Measurements from ENCODE around the gene SPECC1. TPM values are rescaled to one million over a fixed set of nuclear protein-coding genes. Genes with fewer than 3 reads are reported as not detected.

The SPECC1 gene
- total RNA-seq, 4 donors from 2014 or later, result 22.5 to 36.3 (median 33.2) TPM

- no peak overlapping the region for H3K4me3 ChIP-seq
- TF ChIP-seq EP300 (IDR thresholded peaks at IDR 0.05), result no peak
- no peak for TF ChIP-seq POLR2A (IDR thresholded peaks at IDR 0.05)
- TF ChIP-seq, protein P1, sequence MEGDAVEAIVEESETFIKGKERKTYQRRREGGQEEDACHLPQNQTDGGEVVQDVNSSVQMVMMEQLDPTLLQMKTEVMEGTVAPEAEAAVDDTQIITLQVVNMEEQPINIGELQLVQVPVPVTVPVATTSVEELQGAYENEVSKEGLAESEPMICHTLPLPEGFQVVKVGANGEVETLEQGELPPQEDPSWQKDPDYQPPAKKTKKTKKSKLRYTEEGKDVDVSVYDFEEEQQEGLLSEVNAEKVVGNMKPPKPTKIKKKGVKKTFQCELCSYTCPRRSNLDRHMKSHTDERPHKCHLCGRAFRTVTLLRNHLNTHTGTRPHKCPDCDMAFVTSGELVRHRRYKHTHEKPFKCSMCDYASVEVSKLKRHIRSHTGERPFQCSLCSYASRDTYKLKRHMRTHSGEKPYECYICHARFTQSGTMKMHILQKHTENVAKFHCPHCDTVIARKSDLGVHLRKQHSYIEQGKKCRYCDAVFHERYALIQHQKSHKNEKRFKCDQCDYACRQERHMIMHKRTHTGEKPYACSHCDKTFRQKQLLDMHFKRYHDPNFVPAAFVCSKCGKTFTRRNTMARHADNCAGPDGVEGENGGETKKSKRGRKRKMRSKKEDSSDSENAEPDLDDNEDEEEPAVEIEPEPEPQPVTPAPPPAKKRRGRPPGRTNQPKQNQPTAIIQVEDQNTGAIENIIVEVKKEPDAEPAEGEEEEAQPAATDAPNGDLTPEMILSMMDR (IDR thresholded peaks at IDR 0.05), result no peak
- TF ChIP-seq POLR2AphosphoS5 (IDR thresholded peaks at IDR 0.05), result no peak
- H3K36me3 ChIP-seq, result peaks cover 0 to 26% of the 10 kb centered on the region in 2 donors
- H3K4me1 ChIP-seq, result no peaks in the 10 kb centered on the region
- H3K27ac ChIP-seq, result no peak overlapping the region
- no peak for ATAC-seq
- 78 to 83% methylated on average over 5 of the region's 5 CpGs for WGBS, 2 donors (ENCODE audit: low coverage in 1 of 2)
- H3K9me3 ChIP-seq, result peaks cover 0 to 24% (median 0%) of the 10 kb centered on the region in 3 donors
- H3K27me3 ChIP-seq, result no peaks in the 10 kb centered on the region
Observed at GRCh38 chr17:20310481-20310880, 301.3 kb downstream of the SPECC1 start.

GRCh38 chr17:20313306-20313705 lies 304.1 kb downstream of the SPECC1 start:
- H3K27me3 ChIP-seq, result no peaks in the 10 kb centered on the region
- 87 to 96% methylated on average over 9 to 10 of the region's 10 CpGs for WGBS, 2 donors (ENCODE audit: low coverage in 1 of 2)
- no peak for TF ChIP-seq POLR2AphosphoS5 (IDR thresholded peaks at IDR 0.05)
- TF ChIP-seq, protein P1 (IDR thresholded peaks at IDR 0.05), result no peak
- TF ChIP-seq POLR2A (IDR thresholded peaks at IDR 0.05), result no peak
- no peak for TF ChIP-seq EP300 (IDR thresholded peaks at IDR 0.05)
- no peak for ATAC-seq
- no peaks in the 10 kb centered on the region for H3K9me3 ChIP-seq
- H3K4me1 ChIP-seq, result no peaks in the 10 kb centered on the region
- no peak overlapping the region for H3K4me3 ChIP-seq
- no peak overlapping the region for H3K27ac ChIP-seq
- peaks cover 0 to 7% of the 10 kb centered on the region in 2 donors for H3K36me3 ChIP-seq

DNA sequence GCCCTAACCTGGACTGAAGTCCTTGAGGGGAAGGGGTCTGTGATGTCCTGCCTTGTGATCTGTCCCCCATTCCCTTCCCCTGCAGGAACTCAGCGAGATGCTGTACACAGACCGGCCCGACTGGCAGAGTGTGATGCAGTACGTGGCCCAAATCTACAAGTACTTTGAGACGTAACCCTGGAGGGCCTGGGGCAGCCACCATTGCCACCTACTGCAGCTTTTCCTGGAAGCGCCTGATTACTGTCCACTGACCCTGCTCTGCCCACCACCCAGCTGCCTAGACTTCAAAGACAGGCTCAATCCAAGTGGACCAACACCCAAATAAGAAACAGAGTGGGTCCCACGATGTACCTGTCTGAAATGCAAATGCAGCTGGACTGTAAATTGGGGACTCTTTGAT lies 304.7 kb downstream of the SPECC1 start:
- Histone ChIP-seq H3K4me3 (no peak overlapping the region), H3K27me3 (no peaks in the 10 kb centered on the region), H3K9me3 (no peaks in the 10 kb centered on the region), H3K36me3 (peaks cover 0 to 7% of the 10 kb centered on the region in 2 donors), H3K4me1 (no peaks in the 10 kb centered on the region), H3K27ac (no peak overlapping the region)
- TF ChIP-seq POLR2A (IDR thresholded peaks at IDR 0.05) (no peak), POLR2AphosphoS5 (IDR thresholded peaks at IDR 0.05) (no peak), EP300 (IDR thresholded peaks at IDR 0.05) (no peak)
- TF ChIP-seq, protein P1 (IDR thresholded peaks at IDR 0.05), result no peak
- no peak for ATAC-seq
- WGBS, 2 donors (ENCODE audit: low coverage in 1 of 2), result 50 to 100% methylated on average over 1 of the region's 7 CpGs

- Histone ChIP-seq H3K27me3 (no peaks in the 10 kb centered on the region), H3K4me3 (no peak overlapping the region), H3K36me3 (peaks cover 0 to 7% of the 10 kb centered on the region in 2 donors), H3K9me3 (no peaks in the 10 kb centered on the region), H3K27ac (no peak overlapping the region), H3K4me1 (no peaks in the 10 kb centered on the region)
- no peak for ATAC-seq
- no peak for TF ChIP-seq POLR2AphosphoS5 (IDR thresholded peaks at IDR 0.05)
- WGBS, 2 donors (ENCODE audit: low coverage in 1 of 2), result 100% methylated on average over 1 of the region's 8 CpGs; no CpG with 5 or more reads in 1 of the 2 donors
Observed at GRCh38 chr17:20314834-20315233, 305.7 kb downstream of the SPECC1 start.

- Histone ChIP-seq H3K4me1 (peaks cover 0 to 2% (median under 1%) of the 10 kb centered on the region in 3 donors), H3K4me3 (no peak overlapping the region), H3K27ac (no peak overlapping the region), H3K9me3 (no peaks in the 10 kb centered on the region), H3K36me3 (peaks cover 0 to 7% of the 10 kb centered on the region in 2 donors), H3K27me3 (no peaks in the 10 kb centered on the region)
- TF ChIP-seq, protein P1 (IDR thresholded peaks at IDR 0.05), result no peak
- no peak for TF ChIP-seq EP300 (IDR thresholded peaks at IDR 0.05)
- no peak for TF ChIP-seq POLR2A (IDR thresholded peaks at IDR 0.05)
- TF ChIP-seq POLR2AphosphoS5 (IDR thresholded peaks at IDR 0.05), result no peak
- WGBS, 2 donors (ENCODE audit: low coverage in 1 of 2), result 67 to 100% methylated on average over 1 to 3 of the region's 10 CpGs
- ATAC-seq, result no peak
Observed at GRCh38 chr17:20315311-20315710, 306.2 kb downstream of the SPECC1 start.

Measured in gastroesophageal sphincter (tissue), 4 donors.